HG02571 (cell line): ENCODE data around the gene LPP.

Source experiments
- ATAC-seq: cut with Tn5 transposase; IDR thresholded peaks from one replicate; pipeline ENCODE4 v1.9.1; 2021; ENCODE audit warnings: mild to moderate bottlenecking, moderate library complexity; ENCODE audit not compliant: unreplicated experiment

LPP gene

DNA sequence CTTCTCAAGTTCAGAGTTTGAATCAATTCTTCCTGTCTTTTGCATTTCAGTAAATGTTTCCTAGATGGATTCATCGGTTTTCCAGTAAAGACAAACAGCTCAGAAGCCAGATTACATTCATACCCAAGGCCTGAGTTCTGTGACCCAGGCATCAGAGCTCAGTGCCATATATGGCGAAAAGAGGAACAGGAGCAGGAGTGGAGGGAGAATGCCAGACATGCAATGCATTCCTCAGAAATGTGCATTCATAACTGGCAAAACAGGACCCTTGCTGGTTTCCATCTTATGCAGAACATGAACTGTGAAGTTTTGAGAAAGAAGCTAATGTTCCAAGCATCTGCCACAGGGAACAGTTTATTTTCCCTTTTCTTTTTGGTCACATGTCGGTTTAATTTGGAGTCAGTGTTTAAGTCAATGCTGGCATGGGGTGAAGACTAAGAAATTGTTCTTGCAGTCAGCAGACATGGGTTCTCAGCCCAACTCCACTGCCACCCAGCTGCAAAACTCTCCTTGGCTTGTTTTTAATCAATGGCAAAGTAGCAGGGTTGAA lies 116.5 kb downstream of the LPP start:
- no peak for ATAC-seq

DNA sequence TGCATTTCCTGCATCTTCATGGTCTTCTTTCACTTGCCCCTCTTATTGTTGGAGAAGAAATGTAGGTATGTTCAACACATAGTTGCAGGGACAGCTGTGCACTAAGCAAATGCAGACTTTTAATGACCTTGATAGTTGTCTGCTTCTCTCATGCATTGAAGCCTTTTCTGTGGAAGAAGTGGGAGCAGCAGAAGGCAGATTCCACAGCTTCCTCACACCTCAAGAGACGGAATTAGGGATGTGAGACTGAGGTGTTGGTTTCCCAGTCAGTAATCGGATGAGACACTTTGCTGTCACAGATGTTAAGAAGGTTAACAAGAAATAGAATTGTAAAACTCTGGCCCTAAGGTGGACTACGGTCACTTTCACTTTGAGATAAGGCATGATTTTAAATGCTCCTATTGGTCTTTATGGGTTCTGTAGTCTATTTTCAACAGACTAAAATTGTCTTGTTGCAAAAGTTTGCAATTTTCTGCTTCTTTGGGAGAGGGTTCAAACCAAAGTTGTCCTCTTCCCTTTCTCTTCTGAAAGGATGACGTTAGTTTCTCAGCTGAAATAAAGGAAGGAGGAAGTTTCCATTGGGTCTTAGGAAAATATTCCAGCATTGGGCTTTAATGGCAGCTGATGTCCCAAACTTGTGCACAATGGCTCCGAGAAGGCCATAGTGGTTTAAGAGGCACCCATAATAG lies 117.4 kb downstream of the LPP start:
- no peak for ATAC-seq

DNA sequence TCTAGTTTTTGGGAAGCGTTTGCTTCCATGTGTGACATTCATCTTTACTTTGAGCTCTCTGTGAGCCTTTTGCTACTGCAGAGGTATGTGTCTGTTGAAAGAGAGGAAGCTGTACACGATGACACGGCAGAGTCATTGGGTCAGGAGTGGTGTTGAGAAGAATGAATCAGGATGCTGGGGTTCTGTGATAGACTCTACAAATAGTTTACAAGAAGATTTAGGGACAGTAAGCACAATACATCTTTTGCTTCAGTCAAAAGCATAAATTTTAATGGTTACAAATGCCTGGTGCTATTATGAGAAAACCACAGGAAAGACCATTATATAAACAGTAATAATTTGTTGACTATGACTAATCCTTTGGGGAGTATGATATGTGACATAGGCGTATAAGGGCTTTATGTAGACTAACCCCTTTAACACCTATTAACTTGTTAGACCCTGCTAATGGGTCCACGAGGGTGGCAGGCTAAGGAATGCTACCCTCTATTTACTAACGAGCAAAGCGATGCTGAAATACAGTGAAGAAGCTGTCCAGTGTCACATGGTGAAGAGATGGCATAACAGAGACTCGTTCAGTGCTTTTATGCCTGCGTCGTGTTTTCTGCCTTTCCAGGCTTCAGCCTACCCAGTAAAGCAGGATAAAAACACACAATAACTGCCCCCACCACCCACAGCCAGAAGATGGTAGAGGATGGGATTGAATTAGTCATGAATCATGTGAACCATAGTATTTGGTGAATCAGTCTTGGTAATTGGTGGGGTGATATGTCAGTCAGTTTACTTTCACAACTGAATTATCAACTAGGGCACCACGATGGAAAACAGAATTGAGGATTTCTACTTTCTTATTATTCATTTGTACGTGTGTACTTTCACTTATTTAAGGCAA lies 118.8 kb downstream of the LPP start:
- no peak for ATAC-seq

DNA sequence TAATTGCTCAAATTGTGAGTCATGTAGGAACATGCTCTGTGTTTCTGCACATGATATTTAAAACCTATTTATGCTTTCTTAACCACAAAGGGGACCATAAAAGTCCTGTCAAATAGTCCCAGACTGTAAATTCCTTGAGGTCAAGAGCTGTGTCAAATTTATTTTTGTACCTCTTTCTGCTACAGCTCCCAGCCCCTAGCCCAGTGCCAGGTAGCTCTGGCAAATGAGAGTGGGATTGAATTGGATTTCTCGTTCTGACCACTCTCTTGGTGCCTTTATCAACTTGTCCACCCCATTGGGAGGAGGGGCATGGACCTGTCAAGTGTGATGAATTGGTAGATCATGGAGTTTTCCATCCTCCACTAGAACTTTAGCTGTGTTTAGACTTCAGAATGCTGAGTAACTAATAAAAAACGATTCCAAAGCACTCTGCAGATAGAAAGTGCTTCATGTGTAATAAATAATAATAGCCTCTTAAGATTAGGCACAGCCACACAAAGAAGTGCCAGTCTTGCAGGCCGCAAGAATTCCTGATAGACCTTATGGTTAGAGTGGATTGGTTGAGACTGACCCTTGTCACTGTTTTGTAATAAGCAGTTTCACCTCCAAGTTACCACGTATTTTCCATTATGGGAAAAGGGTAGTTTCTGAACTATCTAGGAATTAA lies 120.4 kb downstream of the LPP start:
- ATAC-seq, result no peak

DNA sequence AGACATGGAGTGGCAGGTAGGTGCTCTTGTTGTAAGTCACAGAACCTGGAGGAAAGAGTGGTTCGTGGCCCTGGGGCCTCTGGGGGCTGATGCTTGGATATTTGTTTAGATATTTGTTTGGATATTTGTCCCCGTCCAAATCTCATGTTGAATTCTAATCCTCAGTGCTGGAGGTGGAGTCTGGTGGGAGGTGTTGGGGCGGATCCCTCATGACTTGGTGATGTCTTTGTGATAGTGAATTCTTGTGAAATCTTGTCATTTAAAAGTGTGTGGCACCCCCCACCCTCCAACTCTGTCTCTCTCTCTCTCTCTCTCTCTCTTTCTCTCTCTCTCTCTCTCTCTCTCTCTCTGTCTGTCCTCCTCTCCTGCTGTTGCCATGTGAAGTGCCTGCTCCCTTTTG lies 122.4 kb downstream of the LPP start:
- no peak for ATAC-seq

DNA sequence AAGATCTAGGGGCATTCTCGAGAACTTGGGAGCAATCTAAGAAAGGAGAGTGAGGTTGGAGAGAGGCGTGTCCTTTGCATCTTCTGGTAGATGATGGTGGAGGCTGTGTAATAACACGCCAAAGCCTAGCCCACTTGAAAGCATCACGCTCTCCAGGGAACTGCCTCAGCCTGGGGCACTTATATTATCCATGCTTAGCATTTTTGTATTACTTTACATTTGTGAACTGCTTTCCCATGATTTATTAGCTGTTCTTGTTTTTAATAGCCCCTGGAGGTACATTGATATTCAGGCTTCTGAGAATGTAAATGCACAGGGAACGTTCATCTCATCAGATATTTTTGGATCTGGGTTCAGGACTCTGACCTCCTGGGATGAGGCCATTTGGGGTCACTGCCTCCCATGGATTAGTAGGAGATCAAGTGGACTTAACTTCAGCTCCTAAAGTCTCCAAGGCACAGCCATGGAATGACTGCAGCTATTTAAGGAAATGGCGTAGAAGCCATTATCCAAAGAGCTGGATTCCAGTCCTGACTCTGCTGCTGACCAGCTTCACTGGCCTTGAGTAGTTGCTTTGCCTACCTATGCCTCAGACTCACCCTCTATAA lies 124.9 kb downstream of the LPP start:
- no peak for ATAC-seq

DNA sequence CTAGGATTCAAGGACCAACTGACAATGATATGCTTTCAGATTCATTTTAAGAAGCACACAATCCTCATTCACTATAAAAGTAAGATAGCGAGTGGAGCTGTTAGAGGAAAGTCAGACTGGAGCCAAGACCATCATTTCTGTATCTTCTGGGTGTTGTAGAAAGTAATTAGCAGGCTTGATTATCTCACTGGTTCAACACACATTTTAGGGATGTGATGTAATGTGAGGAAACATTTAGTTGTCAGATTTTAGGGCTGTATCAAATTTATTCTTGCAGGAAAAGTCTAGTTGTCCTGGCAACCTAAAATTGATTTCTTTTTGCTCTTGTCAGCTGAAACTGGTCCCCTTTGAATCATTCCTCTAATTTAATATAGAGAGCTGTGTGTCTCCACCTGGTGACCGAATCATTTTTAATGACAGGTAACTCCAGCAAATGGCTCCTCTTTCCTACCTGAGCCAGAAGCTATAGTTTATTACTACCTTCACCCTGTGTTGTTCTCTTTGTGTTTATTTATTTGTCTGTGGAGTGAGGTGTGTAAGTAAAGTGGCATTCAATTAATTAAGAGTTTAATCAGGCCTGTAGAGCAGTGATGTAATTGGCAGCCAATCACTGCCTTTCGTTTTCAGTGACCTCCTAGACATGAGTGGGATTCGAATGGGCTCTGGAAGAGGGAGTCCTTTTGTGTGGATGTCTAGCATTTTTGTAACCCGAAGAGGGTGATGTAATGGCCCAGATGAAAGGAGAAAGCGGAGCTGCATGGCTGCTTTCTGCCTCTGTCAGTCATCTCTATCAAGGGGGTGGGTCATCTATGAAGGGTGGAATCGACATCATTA lies 125.8 kb downstream of the LPP start:
- no peak for ATAC-seq

DNA sequence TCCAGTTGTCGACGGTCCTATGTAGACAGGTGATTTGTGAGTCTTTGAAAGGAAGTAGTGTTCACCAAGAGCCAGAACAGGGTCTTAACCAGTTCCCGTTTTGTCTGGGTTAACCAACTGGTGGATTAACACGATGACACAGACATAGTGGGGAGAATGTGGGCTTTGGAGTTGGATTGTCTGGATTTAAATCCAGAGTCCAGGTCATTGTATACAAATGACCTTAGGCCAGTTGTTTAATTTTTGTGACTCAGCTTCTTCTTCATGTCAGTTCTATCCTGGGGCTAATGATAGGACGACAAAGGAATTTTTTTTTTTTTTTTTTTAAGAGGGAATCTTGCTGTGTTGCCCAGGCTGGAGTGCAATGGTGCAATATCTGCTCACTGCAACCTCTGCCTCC lies 126.7 kb downstream of the LPP start:
- ATAC-seq, result no peak

DNA sequence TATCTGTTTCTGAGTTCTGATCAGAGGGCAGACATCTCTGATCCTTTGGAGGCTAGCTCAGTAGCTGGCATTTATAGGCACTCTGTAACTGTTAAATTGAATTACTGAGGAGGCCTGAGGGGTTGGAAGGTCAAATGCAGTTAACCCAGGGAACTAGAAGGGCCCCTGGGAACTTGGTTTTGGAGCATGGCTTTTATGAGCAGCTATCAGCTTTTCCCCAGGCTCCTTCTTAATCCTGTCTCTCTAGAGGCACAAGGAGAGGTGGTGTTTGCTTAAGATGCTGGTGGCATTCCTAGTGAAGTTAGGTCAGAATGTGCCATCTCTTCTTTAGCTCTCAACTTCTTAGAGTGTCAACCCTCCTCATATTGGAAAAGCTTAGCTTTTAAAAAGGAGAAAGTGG lies 128.9 kb downstream of the LPP start:
- ATAC-seq, result no peak

DNA sequence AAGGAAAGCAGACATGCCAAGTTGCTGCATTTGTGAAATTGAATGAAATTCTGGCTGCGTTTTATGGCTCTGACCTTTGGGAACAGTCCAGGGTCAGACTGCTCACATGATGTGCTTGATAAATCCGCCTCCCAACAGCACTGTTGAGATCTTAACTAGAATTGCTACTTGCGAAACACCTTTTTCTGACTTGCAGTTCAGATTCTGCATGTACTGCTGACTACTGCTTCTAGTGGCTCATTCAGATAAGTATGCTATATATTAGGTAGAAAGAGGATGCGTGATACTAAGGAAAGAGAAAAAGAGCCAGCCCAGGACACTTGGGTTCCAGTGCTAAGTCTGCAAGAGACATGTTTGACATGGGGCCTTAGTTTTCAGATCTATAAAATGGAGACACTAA lies 129.4 kb downstream of the LPP start:
- no peak for ATAC-seq

DNA sequence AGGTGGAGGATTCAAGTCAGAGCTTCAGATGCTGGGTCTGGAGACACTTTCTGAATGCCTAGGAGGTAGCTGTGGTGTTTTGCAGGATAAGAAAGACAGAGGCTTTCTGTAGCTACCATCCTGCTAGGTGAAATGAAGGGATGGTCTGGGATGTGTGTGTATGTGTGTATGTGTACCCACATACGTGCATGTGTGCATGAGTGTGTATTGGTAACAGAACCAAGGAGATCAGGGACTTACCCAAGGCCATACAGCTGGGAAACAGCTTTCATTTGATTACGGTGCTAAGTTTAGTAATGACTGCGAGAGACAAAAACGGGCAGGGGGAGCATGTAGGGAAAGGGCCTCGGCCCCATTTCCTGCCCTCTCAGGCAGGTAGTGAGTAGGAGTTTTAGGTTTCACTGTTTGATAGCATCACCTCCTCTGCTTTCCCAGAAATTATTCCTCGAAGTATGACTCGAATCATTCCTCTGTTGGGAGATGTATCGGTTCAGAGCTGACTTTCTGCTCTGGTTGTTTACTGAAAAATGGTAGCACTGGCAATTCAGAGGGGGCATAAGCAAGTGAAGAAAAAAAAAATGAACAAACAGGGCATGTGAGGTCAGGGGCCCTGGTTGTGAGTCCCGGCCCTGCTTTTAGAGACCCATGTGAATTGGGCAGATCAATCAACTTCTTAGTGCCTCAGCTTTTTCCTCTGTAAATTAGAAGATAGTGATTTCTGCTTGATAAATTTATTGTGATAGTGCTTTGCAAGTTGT lies 130.7 kb downstream of the LPP start:
- no peak for ATAC-seq

DNA sequence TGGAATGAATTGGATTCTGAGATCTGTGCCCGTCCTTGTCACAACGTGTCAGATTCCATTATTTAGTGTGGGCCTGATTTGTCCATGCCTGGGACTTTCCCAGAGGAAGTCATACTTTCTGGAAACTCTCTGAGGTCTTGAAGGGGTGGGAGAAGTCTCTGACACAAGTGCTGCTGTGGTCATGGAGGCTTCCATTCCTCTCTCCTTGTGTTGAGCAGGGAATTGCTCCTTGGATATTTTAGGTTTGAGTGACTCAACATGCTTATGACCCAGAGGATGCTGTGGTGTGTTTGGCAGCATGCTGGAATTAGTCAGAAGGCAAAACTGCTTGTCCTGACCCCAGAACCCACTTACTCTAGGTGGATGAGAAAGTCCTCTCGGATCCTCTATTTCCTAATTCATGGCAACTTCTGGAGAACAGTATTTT lies 132.1 kb downstream of the LPP start:
- no peak for ATAC-seq

DNA sequence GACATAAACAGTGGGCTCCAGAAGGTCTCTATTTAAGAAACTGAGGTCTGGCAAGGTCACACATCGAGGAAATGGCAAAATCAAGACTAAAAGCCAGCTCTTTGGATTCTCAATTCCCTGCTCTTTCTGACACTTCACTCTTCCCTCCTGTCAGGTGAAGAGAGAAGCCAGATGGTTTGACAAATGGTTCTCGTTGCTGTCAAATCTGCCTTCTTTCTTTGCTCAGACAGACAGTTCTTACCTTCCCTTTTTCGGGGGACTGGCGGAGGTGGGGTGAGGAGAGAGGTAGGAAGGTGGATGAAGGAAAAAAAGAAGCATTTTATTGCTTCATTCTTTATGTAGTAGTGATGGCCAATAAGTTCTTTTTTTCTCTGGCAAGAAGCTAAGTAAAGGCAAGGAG lies 133.4 kb downstream of the LPP start:
- no peak for ATAC-seq

DNA sequence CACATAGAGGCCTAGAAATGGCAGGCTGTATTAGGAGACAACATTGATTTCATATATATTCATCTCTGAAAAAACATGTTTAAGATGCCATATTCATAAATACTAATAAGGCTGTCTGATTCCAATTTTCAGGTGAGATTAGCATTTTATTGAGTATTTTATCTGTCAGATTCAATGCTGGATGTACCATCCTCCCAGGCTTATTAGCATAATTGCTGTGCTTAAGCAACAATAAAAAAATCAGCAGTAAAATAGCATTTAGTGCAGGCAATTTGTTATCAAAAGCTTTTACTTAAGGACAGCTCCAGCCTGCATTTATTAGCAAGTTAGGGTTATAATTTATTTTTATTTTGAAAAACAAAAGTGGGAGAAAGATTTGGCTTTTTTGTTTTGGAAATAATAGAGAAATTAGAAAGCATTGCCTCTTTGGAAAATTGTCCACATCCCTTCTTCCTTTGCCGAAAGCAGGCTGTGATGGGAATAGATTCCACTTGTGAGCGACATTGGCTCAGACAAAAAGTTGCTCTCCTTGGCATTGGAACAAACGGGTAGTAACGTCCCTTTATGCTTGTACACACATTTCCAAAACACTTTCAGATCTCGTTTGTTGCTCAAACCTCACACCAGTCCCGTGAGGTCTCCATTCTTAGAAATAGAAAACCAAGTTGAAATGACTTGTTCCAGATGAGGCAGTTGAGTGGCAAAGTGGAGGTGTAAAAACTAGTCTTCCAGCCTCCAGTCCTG lies 134.0 kb downstream of the LPP start:
- ATAC-seq, result no peak

DNA sequence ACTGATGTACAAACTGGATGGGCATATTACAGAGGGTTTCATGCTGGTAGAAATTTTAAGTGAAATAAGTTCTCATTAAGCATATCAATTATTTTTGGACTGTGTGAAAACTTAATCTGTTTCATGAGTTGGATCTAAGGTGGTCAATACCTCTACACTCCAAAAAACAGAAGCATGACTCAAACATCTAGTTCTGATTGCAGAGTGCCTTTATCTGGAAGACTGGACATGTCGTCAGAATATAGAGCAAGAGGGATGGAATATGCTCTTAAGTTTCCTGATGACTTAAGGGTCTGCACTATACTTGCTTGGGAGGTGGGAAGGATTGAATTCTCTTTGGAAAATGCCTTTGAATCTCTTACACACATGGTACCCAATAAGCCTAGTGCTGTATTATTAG lies 138.3 kb downstream of the LPP start:
- ATAC-seq, result no peak

DNA sequence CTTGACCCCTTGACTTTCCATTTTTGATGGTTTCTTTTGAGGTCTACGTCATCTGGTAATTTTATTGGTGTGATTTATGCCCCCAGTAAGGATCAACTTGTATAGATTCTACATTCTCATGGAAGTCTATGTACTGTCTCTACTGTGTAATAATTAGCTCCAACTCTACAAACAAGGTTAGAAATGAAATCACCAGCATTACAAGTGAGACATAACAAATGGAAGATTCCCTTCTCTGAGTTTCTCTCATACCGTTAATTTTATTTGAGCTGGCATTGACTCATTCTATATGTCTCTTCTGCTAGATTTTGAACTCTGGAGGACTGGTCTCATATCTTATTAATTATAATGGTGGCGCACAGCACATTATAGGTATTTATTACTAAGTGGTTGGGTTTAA lies 138.9 kb downstream of the LPP start:
- no peak for ATAC-seq

DNA sequence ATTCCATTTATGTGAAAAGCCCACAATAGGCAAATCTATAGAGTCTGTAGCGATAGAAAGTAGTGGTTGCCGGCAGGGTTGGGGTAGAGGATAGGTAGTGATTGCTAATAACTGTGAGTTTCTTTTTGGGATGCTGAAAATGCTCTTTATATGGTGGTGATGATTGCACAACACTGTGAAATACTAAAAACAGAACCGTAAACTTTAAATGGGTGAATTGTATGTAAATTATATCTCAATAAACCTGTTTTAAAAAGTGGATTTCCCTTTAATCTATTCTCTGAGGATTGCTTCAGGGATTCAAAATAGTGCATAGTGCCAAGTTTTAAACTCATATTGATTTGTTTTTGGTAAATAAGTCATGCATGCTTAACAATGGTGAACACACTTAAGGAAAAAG lies 140.2 kb downstream of the LPP start:
- ATAC-seq, result no peak

DNA sequence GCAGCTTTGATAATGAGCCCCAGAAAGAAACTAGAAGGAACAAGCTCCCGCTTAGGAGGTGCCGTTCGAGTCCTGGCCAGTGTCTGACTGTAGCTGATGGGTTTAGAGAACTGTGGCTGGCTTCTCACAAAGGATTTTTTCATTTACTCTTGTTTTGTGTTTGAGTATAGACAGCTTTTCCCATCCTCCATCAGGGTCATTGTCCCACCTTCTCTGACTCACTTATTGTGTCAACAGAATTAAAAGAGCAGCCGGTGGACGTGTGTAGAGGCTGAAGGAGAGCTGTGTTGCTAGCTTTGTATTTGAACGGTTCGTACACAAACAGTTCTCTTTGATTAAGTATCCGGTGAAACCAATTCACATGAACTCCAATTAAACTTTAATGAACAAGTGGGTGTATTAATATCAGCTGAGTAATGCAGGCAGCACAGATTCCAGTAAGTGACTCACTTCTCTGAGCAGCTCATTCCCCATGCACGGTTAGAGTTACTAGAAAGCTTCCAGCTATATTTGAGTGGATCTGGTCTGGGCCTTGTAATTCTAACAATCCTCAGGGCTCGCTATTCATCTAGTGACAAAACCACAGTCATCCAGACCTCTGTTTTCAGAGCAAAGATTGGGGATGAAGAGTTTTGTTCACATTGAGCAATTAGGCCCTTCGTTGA lies 141.0 kb downstream of the LPP start:
- no peak for ATAC-seq
